Aorta (tissue), 5 donors: ENCODE data around the gene MIR17HG. TPM values are rescaled to one million over a fixed set of nuclear protein-coding genes. Genes with fewer than 3 reads are reported as not detected.
"Not testable (repeated sequence)": the region's sequence is repeated elsewhere in the genome, so short reads cannot be mapped to it uniquely, and the experiment has no call there.

Experiments used
- ATAC-seq: fragments of 200-7000 bp; cut with Tn5 transposase; one replicate; pipeline ENCODE4 v1.9.1; 2022; ENCODE audit warnings: moderate library complexity; ENCODE audit not compliant: low FRiP score
- DNase-seq, 2 donors: peaks; one replicate each; pipeline ENCODE4 v3.0.0-alpha.2; 2020
- H3K27ac ChIP-seq, 2 donors: one replicate each; pipeline ENCODE4 v1.5.1; 2013; ENCODE audit warnings: low read length in 2 of 2, mild to moderate bottlenecking in 2 of 2, moderate library complexity in 2 of 2, control low read depth in 1 of 2, inconsistent platforms in 1 of 2, low read depth in 1 of 2
- H3K27me3 ChIP-seq, 2 donors: one replicate each; pipeline ENCODE4 v1.6.1; 2013; ENCODE audit warnings: control low read depth in 1 of 2, low read length in 1 of 2, mild to moderate bottlenecking in 1 of 2, moderate library complexity in 1 of 2; ENCODE audit not compliant: insufficient read depth in 2 of 2, control insufficient read depth in 1 of 2
- H3K36me3 ChIP-seq, 2 donors: one replicate each; pipeline ENCODE4 v1.6.1; 2013; ENCODE audit warnings: control low read depth in 1 of 2, low read length in 1 of 2, mild to moderate bottlenecking in 1 of 2; ENCODE audit not compliant: insufficient read depth in 2 of 2, control insufficient read depth in 1 of 2
- H3K4me1 ChIP-seq, 2 donors: one replicate each; pipeline ENCODE4 v1.6.1; 2013; ENCODE audit warnings: low read length in 2 of 2, control low read depth in 1 of 2, mild to moderate bottlenecking in 1 of 2, moderate library complexity in 1 of 2; ENCODE audit not compliant: insufficient read depth in 2 of 2, control insufficient read depth in 1 of 2
- H3K4me3 ChIP-seq, 2 donors: one replicate each; pipeline ENCODE4 v1.5.1; 2013; ENCODE audit warnings: low read length in 2 of 2, control low read depth in 1 of 2, mild to moderate bottlenecking in 1 of 2
- H3K9me3 ChIP-seq: one replicate; pipeline ENCODE4 v1.6.1; 2013; ENCODE audit warnings: mild to moderate bottlenecking, low read length; ENCODE audit not compliant: control insufficient read depth
- WGBS, 2 donors: extraction: QIAGEN DNeasy Blood & Tissue Kit; methylation state at CpG; one replicate each; pipeline ENCODE4 v1.1.7; 2013; 5-methylcytosine and 5-hydroxymethylcytosine counted together
- intact Hi-C, 2 donors: fragments of 100-400 bp; cut with DNase I; formaldehyde crosslinking; loops; one replicate each; pipeline versions ENCODE4 v1.14.2 to v1.15.0; 2022
- polyA plus RNA-seq, 2 donors: library from polyadenylated mRNA; stranded (reverse); fragments of 200-250 nt; gene quantifications; one replicate each; pipeline ENCODE4 v1.2.3, GENCODE V29; 2013
- total RNA-seq, 2 donors: library from RNA; stranded (reverse); fragmentation: NEBNext Ultra II Directional; extraction: Animal tissue kit (Norgen Biotek cat#: 25700); gene quantifications; one replicate each; pipeline ENCODE4 v1.2.1, GENCODE V29; 2021
- donor health status: healthy with polysubstance abuse.
- donor health status: Bipolar disorder and iron deficiency.
- donor health status: DM: no; HTN: no; CAD: no.
- donor health status: DM: no; HTN: no; CAD: no.
- donor health status: DM: yes; HTN: yes; CAD: no.

MIR17HG gene
- total and polyA plus RNA-seq, 4 donors: 1.0 to 7.7 (median 3.8) TPM

- peaks cover 2% of the 10 kb centered on the region in 2 donors for H3K36me3 ChIP-seq
- DNase-seq (no peak), ATAC-seq (no peak)
- H3K27me3 ChIP-seq: no peaks in the 10 kb centered on the region
- H3K27ac ChIP-seq: no peak overlapping the region
- H3K9me3 ChIP-seq: no peaks in the 10 kb centered on the region
- intact Hi-C loops: loop anchor here in 1 of 2 donors (5.0 kb wide), 1 partner anchor 47 kb away; the partner anchor contains the start of gene GPC5
- H3K4me1 ChIP-seq: peaks cover 0 to 2% of the 10 kb centered on the region in 2 donors
- 75 to 81% methylated on average over 5 of the region's 5 CpGs for WGBS, 2 donors
- H3K4me3 ChIP-seq: no peak overlapping the region
Observed at GRCh38 chr13:91349992-91350911, 2.8 kb downstream of the MIR17HG start.

DNA sequence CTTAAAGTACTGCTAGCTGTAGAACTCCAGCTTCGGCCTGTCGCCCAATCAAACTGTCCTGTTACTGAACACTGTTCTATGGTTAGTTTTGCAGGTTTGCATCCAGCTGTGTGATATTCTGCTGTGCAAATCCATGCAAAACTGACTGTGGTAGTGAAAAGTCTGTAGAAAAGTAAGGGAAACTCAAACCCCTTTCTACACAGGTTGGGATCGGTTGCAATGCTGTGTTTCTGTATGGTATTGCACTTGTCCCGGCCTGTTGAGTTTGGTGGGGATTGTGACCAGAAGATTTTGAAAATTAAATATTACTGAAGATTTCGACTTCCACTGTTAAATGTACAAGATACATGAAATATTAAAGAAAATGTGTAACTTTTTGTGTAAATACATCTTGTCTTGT, 3.6 kb downstream of the MIR17HG start:
- ATAC-seq: no peak
- Histone ChIP-seq H3K27ac (no peak overlapping the region), H3K36me3 (peaks cover 2% of the 10 kb centered on the region in 2 donors), H3K9me3 (no peaks in the 10 kb centered on the region), H3K27me3 (no peaks in the 10 kb centered on the region), H3K4me1 (peaks cover 0 to 2% of the 10 kb centered on the region in 2 donors), H3K4me3 (no peak overlapping the region)
- no peak for DNase-seq
- 93 to 95% methylated on average over 5 of the region's 5 CpGs for WGBS, 2 donors
- intact Hi-C loops: no loop called here

- Histone ChIP-seq H3K27me3 (no peaks in the 10 kb centered on the region), H3K4me1 (peaks cover 0 to 2% of the 10 kb centered on the region in 2 donors), H3K36me3 (peaks cover 2% of the 10 kb centered on the region in 2 donors), H3K9me3 (no peaks in the 10 kb centered on the region), H3K4me3 (no peak overlapping the region), H3K27ac (no peak overlapping the region)
- intact Hi-C loops: no loop called here
- 59 to 76% methylated on average over 2 of the region's 2 CpGs for WGBS, 2 donors
- ATAC-seq: no peak
- no peak for DNase-seq
Observed at GRCh38 chr13:91351980-91352379, 4.5 kb downstream of the MIR17HG start.

GRCh38 chr13:91352891-91353290, 5.4 kb downstream of the MIR17HG start:
- H3K9me3 ChIP-seq, H3K4me3 ChIP-seq, intact Hi-C loops, H3K4me1 ChIP-seq, H3K27me3 ChIP-seq, H3K36me3 ChIP-seq, ATAC-seq, DNase-seq, H3K27ac ChIP-seq: not testable (repeated sequence)
- 71 to 81% methylated on average over 7 of the region's 7 CpGs for WGBS, 2 donors

DNA sequence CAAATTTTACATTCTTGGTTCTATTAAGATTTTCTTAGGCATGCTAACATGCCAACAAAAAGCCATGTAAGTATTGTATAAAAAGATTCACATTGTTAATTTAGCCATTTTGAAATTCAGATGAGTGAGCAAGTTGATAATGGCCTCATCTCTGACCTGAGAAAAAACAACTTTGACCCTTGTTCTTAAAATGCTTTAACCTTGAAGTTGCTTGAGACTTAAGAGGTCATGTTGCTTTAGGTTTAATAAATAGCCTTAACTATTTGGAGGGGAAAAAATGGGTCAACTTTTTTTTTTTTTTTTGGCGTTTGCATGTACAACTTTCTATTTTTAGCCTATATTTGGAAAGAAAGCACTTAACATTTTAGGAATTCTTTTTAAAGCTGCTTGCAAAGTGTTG, 6.0 kb downstream of the MIR17HG start:
- no peak for ATAC-seq
- H3K4me3 ChIP-seq: no peak overlapping the region
- H3K27me3 ChIP-seq: no peaks in the 10 kb centered on the region
- WGBS, 2 donors: 5 to 6% methylated on average over 1 of the region's 1 CpG
- no peak overlapping the region for H3K27ac ChIP-seq
- peaks cover 2% of the 10 kb centered on the region in 2 donors for H3K36me3 ChIP-seq
- H3K9me3 ChIP-seq: no peaks in the 10 kb centered on the region
- intact Hi-C loops: no loop called here
- DNase-seq: no peak
- H3K4me1 ChIP-seq: peaks cover 2 to 3% of the 10 kb centered on the region in 2 donors

- H3K9me3 ChIP-seq: no peaks in the 10 kb centered on the region
- H3K27ac ChIP-seq: no peak overlapping the region
- WGBS, 2 donors: 87 to 88% methylated on average over 6 of the region's 6 CpGs
- ATAC-seq (no peak), DNase-seq (no peak)
- H3K4me3 ChIP-seq: no peak overlapping the region
- H3K27me3 ChIP-seq: no peaks in the 10 kb centered on the region
- intact Hi-C loops: no loop called here
- peaks cover 2% of the 10 kb centered on the region in 2 donors for H3K36me3 ChIP-seq
- peaks cover 3 to 8% of the 10 kb centered on the region in 2 donors for H3K4me1 ChIP-seq
Observed at GRCh38 chr13:91355099-91355825, 7.8 kb downstream of the MIR17HG start.

GRCh38 chr13:91355826-91356710, 8.6 kb downstream of the MIR17HG start:
- Histone ChIP-seq H3K36me3 (no peaks in the 10 kb centered on the region), H3K27me3 (no peaks in the 10 kb centered on the region), H3K4me3 (no peak overlapping the region), H3K4me1 (peaks cover 3 to 11% of the 10 kb centered on the region in 2 donors), H3K27ac (no peak overlapping the region), H3K9me3 (no peaks in the 10 kb centered on the region)
- ATAC-seq (no peak), DNase-seq (no peak)
- 96 to 97% methylated on average over 6 of the region's 6 CpGs for WGBS, 2 donors
- intact Hi-C loops: no loop called here

- no peak overlapping the region for H3K27ac ChIP-seq
- H3K4me3 ChIP-seq: no peak overlapping the region
- H3K27me3 ChIP-seq: no peaks in the 10 kb centered on the region
- 87 to 89% methylated on average over 6 of the region's 6 CpGs for WGBS, 2 donors
- H3K9me3 ChIP-seq: no peaks in the 10 kb centered on the region
- H3K4me1 ChIP-seq: peaks cover 3 to 11% of the 10 kb centered on the region in 2 donors
- DNase-seq (no peak), ATAC-seq (no peak)
- intact Hi-C loops: no loop called here
- no peaks in the 10 kb centered on the region for H3K36me3 ChIP-seq
Observed at GRCh38 chr13:91356919-91357612, 9.6 kb downstream of the MIR17HG start.
